ENCODE results near the gene DLG2. TPM values are rescaled to one million over a fixed set of nuclear protein-coding genes. Genes with fewer than 3 reads are reported as not detected.

DLG2 gene
- total RNA-seq, 1 experiment from 2014 or later = 0.72 TPM

GRCh38 chr11:84909740-84910139 lies 717.4 kb downstream of the DLG2 start:
- no peak for DNase-seq (ENCODE audit: low spot score)

GRCh38 chr11:84906995-84907394 lies 720.1 kb downstream of the DLG2 start:
- DNase-seq (ENCODE audit: low spot score) = no peak

- no peak for DNase-seq (ENCODE audit: low spot score)
These were observed 721.7 kb downstream of the DLG2 start for GRCh38 chr11:84905411-84905810.

- DNase-seq (ENCODE audit: low spot score) = no peak
These were observed 724.7 kb downstream of the DLG2 start for GRCh38 chr11:84902445-84902844.

GRCh38 chr11:84901991-84902390 lies 725.2 kb downstream of the DLG2 start:
- no peak for DNase-seq (ENCODE audit: low spot score)

GRCh38 chr11:84899740-84900139 lies 727.4 kb downstream of the DLG2 start:
- DNase-seq (ENCODE audit: low spot score) = peak; percentile 19

- DNase-seq (ENCODE audit: low spot score) = no peak
These were observed 728.0 kb downstream of the DLG2 start for GRCh38 chr11:84899134-84899533.

GRCh38 chr11:84894666-84895065 lies 732.5 kb downstream of the DLG2 start:
- DNase-seq (ENCODE audit: low spot score) = no peak

GRCh38 chr11:84890676-84891075 lies 736.5 kb downstream of the DLG2 start:
- DNase-seq (ENCODE audit: low spot score) = no peak

- DNase-seq (ENCODE audit: low spot score) = no peak
These were observed 737.6 kb downstream of the DLG2 start for GRCh38 chr11:84889556-84889955.

GRCh38 chr11:84887055-84887629 lies 740.0 kb downstream of the DLG2 start:
- no peak for DNase-seq (ENCODE audit: low spot score)

- DNase-seq (ENCODE audit: low spot score) = peak; percentile 18
These were observed 740.8 kb downstream of the DLG2 start for GRCh38 chr11:84886344-84886743.

- no peak for DNase-seq (ENCODE audit: low spot score)
These were observed 742.3 kb downstream of the DLG2 start for GRCh38 chr11:84884836-84885235.

- no peak for DNase-seq (ENCODE audit: low spot score)
These were observed 745.1 kb downstream of the DLG2 start for GRCh38 chr11:84882056-84882455.

- DNase-seq (ENCODE audit: low spot score) = no peak
These were observed 756.0 kb downstream of the DLG2 start for GRCh38 chr11:84871116-84871515.

- no peak for DNase-seq (ENCODE audit: low spot score)
These were observed 756.7 kb downstream of the DLG2 start for GRCh38 chr11:84870486-84870885.

GRCh38 chr11:84866922-84867321 lies 760.2 kb downstream of the DLG2 start:
- no peak for DNase-seq (ENCODE audit: low spot score)

GRCh38 chr11:84865791-84866535 lies 761.2 kb downstream of the DLG2 start:
- DNase-seq (ENCODE audit: low spot score) = no peak

GRCh38 chr11:84865257-84865656 lies 761.9 kb downstream of the DLG2 start:
- peak; percentile 20 for DNase-seq (ENCODE audit: low spot score)

GRCh38 chr11:84857746-84858145 lies 769.4 kb downstream of the DLG2 start:
- no peak for DNase-seq (ENCODE audit: low spot score)

- DNase-seq (ENCODE audit: low spot score) = peak; percentile 61
These were observed 771.5 kb downstream of the DLG2 start for GRCh38 chr11:84855508-84856245.

GRCh38 chr11:84854498-84854880 lies 772.7 kb downstream of the DLG2 start:
- DNase-seq (ENCODE audit: low spot score) = no peak

Data from A172 (cell line).